Left cardiac atrium (tissue), 4 donors: ENCODE measurements around the gene MOXD1. TPM values are rescaled to one million over a fixed set of nuclear protein-coding genes. Genes with fewer than 3 reads are reported as not detected.

Experiments used
- ATAC-seq, 2 donors: fragments of 200-7000 bp; cut with Tn5 transposase; one replicate each; pipeline ENCODE4 v1.9.1; 2020; ENCODE audit warnings: mild to moderate bottlenecking in 2 of 2, moderate library complexity in 2 of 2
- DNase-seq: peaks from one replicate; pipeline ENCODE4 v3.0.0-alpha.2; 2020
- intact Hi-C, 2 donors: fragments of 100-400 bp; cut with DNase I; formaldehyde crosslinking; loops; one replicate each; pipeline versions ENCODE4 v1.14.1 to v1.15.1; 2022 to 2023
- long read RNA-seq: library from polyadenylated mRNA; unstranded; transcript quantifications from one replicate; pipeline ENCODE4 v2.0.0, GENCODE V29; 2021
- total RNA-seq, 2 donors: library from RNA; stranded (reverse); fragmentation: NEBNext Ultra II Directional; extraction: Animal tissue kit (Norgen Biotek cat#: 25700); gene quantifications; one replicate each; pipeline ENCODE4 v1.2.1, GENCODE V29; 2021
- donor health status: DM: no; HTN: yes; CAD: no.
- donor health status: DM: no; HTN: yes; CAD: no; lungs with severe emphysema.
- donor health status: DM: yes; HTN: yes; CAD: no.
- donor health status: Dilated cardiomyopathy.

Gene MOXD1
- 1 to 10 TPM; 2.2 to 3.6 TPM for total RNA-seq
- long read RNA-seq, partial matches to known transcripts = 0 of 5 reads
- long read RNA-seq, other reads (novel, unspliced or antisense) = 1 of 5 reads

DNA sequence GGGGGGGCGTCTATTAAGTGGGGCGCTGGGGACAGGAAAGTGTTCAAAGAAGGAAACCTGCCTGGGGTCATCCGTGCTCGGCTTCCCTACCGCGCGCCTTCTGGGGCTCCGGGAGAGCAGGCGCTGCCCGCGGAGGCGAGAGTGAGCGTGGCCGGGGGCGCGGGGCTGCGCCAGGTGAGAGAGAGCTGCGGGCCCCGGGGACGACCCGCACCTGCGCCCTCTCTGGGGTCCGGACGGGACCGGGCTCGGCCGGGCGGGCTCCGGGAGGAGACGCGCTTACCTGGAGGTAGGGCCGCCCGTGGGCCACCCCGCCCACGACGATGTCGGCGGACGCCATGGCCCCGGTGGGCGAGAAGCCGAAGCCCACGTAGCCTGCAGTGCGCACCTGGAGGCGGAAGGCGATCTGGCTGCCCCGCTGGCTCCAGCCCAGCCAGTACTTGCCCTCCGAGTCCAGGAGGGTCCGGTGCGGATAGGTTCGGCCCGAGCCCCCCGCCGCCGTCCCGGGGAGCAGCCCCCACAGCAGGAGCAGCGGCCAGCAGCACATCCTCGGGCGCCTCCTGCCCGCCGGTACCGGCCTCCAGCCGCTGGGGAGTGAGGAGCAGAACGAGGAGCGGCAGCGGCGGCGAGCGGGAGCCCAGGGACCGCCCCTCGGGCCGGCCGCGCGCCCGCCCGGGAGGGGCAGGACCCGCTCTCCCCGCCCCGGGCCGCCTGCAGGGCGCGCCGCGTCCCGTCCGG, at the start of gene MOXD1:
Gene MOXD1, minus strand, starts transcription at position 593 of the 735 bp plus-strand sequence. Its CDS starts 49 bp downstream, at position 544.
- ATAC-seq (peak; percentile 94 to 97), DNase-seq (peak; percentile 47)
- intact Hi-C loops = no loop called here

DNA sequence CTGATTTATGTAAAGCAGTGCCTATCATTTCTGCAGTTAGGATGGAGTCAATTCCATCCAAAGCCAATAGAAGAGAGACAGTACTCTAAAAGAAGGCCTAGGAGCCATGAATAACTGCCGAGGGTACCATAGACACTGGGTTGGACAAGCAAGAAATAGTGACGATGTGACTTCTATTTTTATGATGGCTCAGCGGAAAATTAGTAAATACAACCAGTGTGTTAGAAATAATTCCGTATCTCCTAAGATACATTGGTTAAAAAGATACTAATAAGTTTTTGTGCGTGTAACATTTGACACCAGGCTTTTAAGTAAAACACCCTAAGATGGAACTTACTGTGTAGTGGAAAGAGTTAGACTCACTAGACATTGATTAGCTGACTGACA, 45.6 kb upstream of the MOXD1 start:
- no peak for DNase-seq
- no peak for ATAC-seq
- intact Hi-C loops = no loop called here

DNA sequence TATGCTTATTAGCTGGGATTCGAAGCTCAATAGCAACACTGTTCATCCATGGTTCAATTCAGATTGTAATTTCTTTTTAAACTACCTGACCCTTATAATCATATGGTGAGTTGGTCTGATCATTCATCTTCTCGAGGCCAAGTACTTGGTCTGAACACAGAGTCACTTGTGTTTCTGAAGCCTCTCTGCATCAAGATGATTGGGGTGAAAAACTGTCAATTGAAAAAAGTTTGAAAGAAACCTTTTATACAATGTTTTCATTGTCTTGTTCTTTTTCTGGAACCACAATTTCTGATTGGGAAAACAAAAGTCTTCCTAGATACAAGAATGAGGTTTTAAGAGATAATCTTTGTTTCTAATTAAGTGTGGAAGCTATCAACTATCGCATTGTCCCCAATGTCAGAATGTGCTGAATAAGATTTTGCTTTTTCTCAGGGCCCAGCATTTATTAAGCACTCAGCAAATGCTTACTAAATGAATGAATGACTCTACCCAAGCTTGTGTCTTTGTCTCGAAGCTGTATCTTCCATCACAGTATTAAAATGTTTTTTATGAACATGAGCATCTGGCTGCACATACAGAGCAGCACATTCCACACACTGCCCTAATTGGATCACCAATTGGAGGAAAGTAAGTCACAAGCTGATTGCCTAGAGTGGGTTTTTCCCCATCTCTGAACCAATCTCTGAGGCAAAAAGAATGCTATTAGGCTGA, 45.0 kb upstream of the MOXD1 start:
- intact Hi-C loops = no loop called here
- DNase-seq = no peak
- ATAC-seq = no peak

DNA sequence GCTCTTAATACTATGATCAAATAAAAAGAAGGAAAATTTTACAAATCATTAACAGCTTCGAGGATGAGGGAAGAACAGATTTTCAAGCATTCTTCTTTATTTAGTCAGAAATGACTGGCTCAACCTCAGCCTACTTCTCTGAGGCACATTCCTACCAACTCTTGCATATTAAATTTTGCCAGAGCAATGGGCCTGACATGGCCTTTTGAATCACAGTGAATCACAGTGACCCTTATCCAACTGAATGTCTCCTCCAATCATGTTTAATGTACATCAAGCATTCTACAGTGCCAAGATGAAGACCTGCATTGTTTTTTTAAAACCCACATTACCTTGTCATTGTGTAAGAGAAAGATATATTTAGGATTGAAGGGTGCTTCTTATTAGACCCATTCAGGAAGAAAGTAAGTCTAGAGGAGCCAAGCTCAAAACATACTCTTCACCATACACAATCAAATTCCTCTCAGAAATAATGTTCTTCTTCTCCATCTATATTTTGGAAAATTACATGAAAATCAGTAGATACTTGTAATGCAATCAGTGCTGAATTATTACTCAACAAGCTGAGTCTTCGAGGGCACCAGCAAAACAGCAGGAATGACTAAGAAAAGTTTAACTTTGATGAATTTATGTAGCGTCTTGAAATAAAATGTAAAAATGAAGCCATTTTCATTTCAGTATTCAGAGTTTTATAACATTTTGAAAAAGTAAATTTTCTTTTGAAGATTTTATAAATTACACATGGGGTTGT, 44.1 kb upstream of the MOXD1 start:
- ATAC-seq = peak in 1 of 2 donors; percentile 87
- intact Hi-C loops = no loop called here
- DNase-seq = no peak

DNA sequence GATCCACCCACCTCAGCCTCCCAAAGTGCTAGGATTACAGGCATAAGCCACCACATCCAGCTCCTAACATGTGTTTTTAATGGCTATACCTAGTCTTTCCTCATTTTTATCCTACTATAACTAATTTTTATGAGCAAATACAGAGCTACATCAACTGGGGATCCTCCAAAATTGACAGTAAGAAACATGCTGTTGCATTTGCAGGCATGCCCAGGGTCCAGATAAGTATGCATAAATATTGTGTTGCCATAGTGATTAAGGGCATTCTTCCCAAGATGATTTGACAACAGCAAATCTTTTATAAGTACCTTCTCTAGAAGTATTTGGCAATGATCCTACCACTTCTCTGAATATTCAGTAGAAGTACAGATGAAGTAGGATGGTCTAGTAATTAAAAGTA, 41.9 kb upstream of the MOXD1 start:
- intact Hi-C loops = no loop called here
- DNase-seq = no peak
- ATAC-seq = peak in 1 of 2 donors; percentile 37

DNA sequence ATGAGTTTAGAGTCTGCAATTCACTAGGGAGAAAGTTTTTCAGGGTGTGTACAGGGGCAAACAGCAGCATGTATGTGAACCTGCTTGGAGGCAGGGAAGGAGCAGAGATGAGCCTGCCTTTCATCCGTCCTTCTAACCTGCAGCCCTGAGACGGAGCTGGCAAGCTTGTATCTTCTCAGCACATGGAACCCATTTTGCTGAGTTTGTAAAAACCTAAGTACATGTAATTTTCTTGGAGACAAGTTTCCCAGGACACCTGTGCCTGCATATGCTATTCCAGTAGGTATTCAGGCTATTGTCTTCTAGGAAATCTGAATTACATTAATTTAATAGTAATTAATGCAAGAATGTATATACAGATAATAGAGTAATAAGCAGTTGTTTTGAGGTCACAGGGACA, 28.8 kb upstream of the MOXD1 start:
- intact Hi-C loops = no loop called here
- ATAC-seq (no peak), DNase-seq (no peak)

DNA sequence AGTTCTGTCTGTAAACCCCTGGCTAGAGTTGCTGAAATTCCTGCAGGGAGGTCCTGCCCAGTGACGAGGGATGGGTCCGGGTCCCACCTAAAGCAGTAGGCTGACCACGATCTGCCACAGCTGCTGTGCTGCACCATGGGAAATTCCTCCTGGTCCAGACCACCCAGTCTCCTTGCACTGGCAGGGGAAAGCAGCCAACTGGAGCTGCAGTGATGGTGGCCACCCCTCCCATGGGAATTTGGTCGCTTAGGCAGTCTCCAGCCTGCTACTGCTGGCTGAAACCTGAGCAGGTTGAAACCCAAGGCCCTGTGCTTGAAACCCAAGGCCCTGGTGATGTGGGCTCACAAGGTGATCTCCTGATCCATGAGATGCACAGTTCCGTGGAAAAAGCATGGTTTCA, 23.9 kb upstream of the MOXD1 start:
- ATAC-seq (no peak), DNase-seq (no peak)
- intact Hi-C loops = no loop called here

DNA sequence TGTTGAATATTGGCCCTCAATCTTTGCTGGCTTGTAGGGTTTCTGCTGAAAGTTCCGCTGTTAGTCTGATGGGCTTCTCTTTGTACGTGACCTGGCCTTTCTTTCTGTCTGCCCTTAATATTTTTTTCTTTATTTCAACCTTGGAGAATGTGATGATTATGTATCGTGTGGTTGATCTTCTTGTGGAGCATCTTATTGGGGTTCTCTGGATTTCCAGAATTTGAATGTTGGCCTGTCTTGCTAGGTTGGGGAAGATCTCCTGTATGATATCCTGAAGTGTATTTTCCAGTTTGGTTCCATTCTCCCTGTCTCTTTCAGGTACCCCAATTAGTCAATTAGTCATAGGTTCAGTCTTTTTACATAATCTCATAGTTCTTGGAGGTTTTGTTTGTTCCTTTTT, 22.6 kb upstream of the MOXD1 start:
- no peak for ATAC-seq
- no peak for DNase-seq
- intact Hi-C loops = no loop called here

DNA sequence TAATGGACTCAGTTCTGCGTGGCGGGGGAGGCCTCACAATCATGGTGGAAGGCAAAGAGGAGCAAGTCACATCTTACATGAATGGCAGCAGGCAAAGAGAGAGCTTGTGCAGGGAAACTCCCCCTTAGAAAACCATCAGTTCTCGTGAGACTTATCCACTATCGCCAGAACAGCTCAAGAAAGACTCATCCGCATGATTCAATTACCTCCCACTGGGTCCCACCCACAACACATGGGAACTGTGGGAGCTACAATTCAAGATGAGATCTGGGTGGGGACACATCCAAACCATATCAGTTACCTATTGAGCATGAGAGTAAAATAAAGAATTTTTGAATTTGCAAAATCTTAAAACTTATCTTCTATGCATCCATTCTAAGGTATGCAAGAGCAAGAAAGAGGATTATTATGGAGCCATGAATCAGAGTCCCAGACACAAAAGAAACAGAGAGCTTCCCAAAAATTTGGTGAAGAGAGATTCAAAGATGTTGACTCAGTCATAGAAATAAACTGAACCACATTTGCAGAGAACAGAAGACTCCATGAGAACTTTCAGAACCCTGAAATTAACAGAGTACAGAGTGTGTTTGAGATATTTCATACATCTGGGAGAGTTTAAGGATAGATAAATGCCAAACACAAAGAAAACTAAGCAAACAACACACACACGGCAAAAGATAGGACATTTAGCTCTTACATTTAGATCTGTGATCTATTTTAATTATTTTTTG, 17.1 kb upstream of the MOXD1 start:
- ATAC-seq = no peak
- intact Hi-C loops = no loop called here
- no peak for DNase-seq

DNA sequence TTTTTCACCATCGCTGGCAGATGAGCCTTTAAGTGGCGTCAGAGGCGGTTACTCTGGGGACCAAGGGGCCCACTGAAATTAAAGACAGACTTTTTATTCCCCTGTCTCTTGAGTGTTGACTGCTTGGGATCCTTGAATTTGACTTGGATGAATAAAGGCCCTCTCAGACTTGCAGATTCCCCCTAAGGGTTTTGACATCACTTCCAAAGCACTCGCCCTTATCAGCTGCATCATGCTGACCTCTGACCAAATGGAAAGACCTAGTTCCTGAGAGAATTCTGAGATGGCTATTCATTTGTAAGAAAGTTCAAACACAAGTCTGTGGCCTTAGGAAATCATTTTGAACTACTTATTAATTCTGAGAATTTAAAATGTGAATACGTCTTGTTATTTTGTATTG, 13.5 kb upstream of the MOXD1 start:
- ATAC-seq (peak in 1 of 2 donors; percentile 41), DNase-seq (no peak)
- intact Hi-C loops = no loop called here

DNA sequence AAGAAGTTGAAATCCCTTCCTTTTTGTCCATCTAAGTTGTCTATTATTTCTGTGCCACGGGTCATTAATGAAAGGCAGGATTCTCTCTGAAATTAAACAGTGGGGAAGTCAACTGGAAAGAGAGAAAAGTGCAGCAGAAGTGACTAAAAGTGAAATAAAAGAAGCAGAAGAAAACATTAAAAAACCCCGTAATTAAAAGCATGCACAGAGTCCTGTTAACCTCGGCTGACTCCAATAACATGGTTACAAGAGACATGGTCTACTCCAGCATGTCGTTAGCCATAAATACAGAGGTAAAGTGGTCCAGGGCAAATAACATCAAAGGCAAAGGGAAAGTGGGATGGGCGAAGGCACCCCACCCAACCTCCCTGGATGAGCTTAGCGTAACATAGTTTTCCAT, 13.0 kb upstream of the MOXD1 start:
- intact Hi-C loops = no loop called here
- DNase-seq (no peak), ATAC-seq (no peak)

DNA sequence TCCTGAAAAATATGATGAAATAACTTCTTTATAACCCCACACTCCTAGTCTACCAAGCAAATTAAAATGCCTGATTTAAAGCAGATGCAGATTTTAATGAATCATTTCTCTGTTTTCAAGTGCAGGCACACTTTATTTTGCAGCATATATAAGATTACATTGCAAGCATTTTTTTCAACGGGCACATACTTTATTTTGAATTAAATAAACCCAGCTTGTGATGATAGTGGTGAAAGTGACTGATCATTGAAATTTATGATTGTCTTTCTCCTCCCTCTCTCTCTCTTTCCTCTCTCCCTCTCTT, 12.2 kb upstream of the MOXD1 start:
- no peak for DNase-seq
- no peak for ATAC-seq
- intact Hi-C loops = no loop called here

DNA sequence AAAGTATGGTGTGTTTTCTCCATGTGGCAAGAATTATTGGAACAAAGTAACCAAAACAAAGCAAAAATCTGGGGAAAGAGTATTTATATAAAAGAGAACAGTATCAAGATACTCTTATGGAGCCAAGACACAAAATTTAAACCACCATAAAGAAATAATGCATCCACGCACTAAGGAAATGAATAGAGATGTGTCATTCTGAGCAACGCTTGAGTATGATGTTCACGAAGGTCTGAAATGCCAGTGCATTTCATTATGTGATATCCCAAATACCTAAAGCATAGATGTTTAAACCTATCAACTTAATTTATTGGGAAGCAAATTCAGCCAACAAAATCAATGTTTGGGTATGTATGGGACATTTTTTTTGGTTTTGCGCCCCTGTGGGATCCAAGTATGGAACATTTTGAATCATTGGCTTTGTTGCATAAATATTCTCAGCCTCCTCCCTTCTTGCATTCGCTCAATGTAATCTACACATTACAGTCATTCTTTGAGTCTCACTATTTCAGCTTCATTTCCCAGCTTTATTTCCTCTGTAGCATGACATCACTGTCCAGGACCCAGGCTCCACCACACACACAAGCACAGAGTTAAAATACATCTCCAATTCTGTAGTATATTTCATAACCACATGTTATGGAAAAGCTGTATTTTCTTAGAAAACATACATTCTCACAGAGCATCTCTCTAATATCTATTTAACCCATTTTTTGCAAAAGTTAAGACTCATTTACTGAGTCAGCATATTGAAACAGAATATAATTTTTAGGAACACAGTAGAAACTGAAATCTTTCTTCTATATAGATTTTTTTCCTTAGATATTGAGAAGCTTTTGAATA, 11.6 kb upstream of the MOXD1 start:
- ATAC-seq = no peak
- no peak for DNase-seq
- intact Hi-C loops = no loop called here

DNA sequence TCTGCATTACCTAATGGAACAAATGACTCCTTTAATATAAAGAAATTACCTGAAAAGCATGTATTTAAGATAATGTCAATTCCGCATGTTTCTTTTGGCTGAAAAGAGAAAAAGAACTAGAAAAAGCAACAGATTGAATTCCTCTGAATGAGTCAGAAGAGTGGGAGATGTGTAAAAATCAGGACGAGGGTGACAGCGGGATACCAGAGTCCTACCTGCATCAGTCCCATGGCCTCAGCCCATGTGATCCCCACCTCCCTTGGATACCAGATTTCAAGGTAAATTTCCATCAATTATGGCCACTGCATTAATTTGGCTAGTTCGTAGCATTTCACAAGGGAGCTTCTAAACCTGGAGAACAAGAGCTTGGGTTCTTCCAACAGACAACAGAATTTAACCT, 10.0 kb upstream of the MOXD1 start:
- intact Hi-C loops = no loop called here
- DNase-seq (no peak), ATAC-seq (no peak)

DNA sequence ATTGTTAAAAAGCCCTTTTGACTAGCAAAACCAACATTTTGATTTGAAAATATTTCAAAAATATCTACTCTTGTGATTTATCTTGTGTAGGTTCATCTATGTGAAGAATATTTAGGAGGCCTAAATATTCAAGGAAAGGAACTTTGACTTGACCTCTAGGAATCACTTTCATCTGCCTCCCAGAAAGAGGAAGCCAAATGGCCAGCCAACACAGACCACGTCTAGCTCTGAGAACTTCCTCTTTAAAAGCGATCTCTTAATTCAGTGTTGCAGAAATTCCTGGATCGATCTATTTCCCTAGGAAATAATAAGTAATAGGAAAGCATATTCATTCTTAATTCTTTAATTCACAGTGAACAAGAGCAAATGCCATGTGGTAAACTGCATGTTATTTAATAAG, 9.6 kb upstream of the MOXD1 start:
- DNase-seq = no peak
- ATAC-seq = no peak
- intact Hi-C loops = no loop called here

DNA sequence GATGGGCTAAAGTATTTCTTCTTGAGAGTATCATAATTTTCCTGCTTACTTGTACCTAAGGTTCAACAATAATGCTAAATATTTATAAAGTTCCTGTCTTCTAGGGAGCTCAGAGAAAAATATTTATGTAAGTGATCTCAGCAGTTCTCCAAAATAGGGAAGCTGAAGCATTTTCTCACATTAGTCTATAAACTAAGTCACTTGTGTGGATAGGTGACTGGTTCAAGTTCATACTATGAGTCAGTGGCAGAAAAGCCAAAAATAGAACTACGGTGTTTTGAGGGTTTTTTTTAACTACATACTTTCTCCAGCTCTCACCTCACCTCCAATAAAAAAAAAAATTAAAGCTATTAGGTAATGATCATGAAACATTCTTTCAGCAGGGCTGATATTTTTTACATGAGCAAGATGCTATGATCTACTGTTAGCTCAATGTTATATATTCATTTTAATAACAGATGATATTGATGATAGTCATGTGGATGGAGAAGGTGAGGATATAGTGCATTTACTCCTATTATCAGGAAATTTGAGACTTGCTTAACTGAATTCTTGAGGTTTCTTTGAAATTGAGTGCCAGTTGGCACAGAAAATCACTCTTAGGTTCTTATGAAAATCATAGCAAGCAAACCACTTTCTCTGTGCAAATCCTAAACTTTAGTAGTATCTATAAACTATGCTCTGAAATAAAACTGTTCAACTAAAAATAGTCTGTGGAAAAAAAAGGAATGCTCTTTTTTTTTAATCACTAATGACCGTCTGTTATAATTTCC, 4.1 kb upstream of the MOXD1 start:
- intact Hi-C loops = no loop called here
- no peak for DNase-seq
- no peak for ATAC-seq

DNA sequence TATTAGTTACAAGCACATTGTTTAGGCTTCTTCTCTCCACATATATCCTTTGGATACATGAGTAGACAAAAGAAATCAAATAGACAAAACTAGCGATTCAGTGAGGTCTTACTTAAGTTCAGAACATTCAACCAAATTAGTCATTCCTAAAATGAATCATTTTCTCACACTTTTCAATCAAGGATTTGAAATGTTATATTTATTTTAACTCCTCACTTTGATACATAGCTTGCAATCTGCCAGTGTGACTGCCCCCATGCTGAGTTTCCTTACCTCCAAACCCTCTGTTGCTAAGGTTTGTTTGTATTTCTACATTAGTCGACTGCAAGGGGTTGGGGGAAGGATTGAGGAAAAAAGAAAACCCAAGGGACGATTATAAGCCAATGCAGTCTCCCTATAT, 3.5 kb upstream of the MOXD1 start:
- DNase-seq (no peak), ATAC-seq (no peak)
- intact Hi-C loops = no loop called here

DNA sequence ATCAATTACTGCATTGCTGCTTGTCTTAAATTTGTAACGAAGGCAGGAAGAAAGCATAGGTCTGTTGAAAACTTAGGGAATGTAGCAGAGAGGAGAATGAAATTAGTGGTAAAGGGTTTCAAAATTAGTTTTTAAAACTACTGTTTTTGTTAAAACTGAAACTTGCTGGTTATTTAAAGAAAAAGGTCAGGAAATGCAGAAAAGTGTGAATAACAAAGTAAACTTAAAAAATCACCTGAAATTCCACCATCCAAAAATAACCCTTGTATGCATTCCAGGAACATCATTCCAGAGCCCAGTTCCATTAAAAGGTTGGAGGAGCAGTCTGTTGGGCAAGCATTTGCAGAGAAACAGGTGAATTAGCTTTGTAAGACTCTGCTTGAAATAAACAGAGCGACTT, 3.1 kb upstream of the MOXD1 start:
- intact Hi-C loops = no loop called here
- DNase-seq = no peak
- ATAC-seq = no peak
